HG02571 (cell line): ENCODE measurements around the gene MIA.
"Not testable (repeated sequence)": the region's sequence is repeated elsewhere in the genome, so short reads cannot be mapped to it uniquely, and the experiment has no call there.

Source experiments
- ATAC-seq: cut with Tn5 transposase; IDR thresholded peaks from one replicate; pipeline ENCODE4 v1.9.1; 2021; ENCODE audit warnings: mild to moderate bottlenecking, moderate library complexity; ENCODE audit not compliant: unreplicated experiment

MIA gene

DNA sequence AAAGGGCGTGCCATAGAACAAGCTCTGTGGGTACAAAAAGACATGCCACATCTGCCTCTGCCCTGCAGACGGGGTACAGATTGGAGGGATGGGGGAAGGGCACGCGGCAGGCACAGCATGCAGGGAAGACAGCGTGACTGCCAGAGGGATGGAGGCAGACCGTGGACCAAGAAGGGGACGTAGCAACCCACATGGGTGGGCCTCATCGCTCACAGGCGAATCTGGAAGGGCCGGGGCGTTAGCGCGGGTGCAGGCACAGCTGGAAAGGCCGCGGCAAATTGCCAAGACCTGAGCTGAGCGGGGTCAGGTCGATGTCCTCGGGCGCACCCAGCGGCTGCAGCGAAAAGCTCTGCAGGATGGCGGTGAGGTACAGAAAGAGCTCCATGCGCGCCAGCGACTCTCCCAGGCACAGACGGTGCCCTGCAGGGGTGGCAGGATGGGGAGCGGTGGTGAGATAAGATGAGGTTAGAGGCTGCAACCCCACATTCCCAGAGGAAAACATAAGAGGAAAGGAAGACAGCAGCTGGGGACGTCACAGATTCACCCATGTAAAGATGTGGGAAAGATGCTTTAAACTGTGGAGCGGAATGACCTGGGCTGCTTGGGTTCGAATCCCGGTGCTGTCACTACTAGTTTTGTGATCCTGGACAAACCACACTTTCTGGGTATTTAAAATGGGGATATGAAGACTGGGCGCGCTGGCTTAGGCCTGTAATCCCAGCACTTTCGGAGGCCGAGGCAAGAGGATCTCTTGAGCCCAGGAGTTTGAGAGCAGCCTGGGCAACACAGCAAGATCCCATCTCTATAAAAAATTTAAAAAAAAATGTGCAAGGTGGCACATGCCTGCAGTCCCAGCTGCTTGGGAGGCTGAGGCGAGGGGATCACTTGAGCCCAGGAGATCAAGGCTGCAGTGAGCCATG is 43.4 kb downstream of the MIA start:
- peak; percentile 48 for ATAC-seq

DNA sequence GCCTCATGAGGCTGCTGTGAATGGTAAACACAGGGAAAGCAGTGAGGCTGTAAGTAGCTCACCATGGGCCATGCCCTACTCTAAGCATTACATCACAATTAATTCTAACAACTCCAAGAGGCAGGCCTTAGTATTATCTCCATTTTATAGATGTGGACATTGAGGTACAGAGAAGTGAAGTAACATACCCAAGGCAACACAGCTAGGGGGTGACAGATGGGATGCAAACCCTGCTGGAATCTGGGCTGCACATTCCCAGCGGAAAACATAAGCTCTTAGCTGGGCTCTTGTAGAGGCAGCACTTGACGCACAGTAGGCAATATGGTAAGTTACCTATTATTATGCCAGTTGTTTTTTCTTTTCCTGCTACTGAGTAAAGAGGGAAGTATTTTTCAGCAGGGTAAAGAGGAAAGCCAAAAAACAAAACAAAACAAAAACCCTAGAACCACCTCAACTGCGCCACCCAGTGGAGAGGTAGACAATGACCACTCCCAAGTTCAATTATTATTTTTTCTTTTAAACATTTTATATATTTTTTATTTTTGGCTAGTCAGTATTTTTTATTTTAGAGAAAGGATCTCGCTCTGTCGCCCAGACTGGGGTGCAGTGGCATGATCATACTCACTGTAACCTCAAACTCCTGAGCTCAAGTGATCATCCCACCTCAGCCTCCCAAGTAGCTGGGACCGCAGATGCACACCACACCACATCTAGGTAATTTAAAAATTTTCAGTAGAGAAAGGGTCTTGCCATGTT is 44.3 kb downstream of the MIA start:
- not testable (repeated sequence) for ATAC-seq

DNA sequence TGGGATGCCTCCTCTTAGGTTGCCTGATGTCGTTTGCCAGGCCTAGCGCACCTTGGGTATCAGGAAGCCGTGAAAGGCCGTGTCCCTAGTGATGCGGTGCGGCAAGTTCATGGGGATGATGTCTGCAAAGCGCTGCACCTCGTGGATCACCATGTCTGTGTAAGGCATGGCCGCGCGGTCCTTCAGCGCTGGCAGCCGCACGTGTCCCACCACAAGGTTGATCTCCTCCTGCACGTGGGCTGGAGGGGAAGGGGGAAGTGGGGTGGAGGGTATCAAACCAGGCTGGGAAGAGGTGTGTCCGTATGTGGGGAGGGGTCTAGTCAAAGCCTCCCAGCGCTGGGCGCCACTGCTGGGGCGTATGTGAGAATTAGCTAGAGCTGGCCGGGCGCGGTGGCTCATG is 46.8 kb downstream of the MIA start:
- no peak for ATAC-seq

- ATAC-seq: not testable (repeated sequence)
These were observed 47.6 kb downstream of the MIA start for GRCh38 chr19:40822704-40823553.

GRCh38 chr19:40824916-40825315 is 49.6 kb downstream of the MIA start:
- not testable (repeated sequence) for ATAC-seq

DNA sequence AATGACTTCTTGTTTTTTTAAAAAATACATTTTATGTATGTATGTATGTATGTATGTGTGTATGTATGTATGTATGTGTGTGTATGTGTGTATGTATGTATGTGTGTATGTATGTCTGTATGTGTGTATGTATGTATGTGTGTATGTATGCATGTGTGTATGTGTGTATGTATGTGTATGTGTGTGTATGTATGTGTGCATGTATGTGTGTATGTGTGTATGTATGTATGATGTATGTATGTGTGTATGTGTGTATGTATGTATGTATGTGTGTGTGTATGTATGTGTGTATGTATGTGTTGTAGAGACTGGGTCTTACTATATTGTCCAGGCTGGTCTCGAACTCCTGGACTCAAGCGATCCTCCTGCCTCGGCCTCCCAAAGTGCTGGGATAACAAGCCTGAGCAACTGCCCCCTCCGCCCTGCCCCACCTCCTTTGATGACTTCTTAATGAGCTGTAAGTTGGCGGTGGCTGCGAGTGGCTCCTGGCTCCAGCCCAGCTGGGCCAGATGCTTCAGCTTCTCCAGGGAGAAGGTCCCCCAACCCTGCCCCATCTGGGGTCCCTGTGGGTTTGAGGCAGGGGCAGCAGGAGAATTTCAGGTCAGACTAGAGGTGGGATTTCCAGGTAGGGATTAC is 50.3 kb downstream of the MIA start:
- ATAC-seq: not testable (repeated sequence)

- ATAC-seq: not testable (repeated sequence)
These were observed 51.0 kb downstream of the MIA start for GRCh38 chr19:40826312-40826698.

- ATAC-seq: not testable (repeated sequence)
These were observed 51.5 kb downstream of the MIA start for GRCh38 chr19:40826699-40827385.
